ENCODE results near the gene PLCH1. TPM values are rescaled to one million over a fixed set of nuclear protein-coding genes. Genes with fewer than 3 reads are reported as not detected.

PLCH1 gene
- total RNA-seq, 1 donor = 11.7 TPM

- no peak overlapping the region for H3K4me3 ChIP-seq (ENCODE audit: low read depth, low read length)
- DNase-seq (ENCODE audit: low read depth) = no peak
- TF ChIP-seq, protein P1, sequence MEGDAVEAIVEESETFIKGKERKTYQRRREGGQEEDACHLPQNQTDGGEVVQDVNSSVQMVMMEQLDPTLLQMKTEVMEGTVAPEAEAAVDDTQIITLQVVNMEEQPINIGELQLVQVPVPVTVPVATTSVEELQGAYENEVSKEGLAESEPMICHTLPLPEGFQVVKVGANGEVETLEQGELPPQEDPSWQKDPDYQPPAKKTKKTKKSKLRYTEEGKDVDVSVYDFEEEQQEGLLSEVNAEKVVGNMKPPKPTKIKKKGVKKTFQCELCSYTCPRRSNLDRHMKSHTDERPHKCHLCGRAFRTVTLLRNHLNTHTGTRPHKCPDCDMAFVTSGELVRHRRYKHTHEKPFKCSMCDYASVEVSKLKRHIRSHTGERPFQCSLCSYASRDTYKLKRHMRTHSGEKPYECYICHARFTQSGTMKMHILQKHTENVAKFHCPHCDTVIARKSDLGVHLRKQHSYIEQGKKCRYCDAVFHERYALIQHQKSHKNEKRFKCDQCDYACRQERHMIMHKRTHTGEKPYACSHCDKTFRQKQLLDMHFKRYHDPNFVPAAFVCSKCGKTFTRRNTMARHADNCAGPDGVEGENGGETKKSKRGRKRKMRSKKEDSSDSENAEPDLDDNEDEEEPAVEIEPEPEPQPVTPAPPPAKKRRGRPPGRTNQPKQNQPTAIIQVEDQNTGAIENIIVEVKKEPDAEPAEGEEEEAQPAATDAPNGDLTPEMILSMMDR (IDR thresholded peaks at IDR 0.05; ENCODE audit: insufficient read depth, low read depth, low read length) = no peak
Observed at GRCh38 chr3:155604967-155605366, 139.9 kb downstream of the PLCH1 start.

DNA sequence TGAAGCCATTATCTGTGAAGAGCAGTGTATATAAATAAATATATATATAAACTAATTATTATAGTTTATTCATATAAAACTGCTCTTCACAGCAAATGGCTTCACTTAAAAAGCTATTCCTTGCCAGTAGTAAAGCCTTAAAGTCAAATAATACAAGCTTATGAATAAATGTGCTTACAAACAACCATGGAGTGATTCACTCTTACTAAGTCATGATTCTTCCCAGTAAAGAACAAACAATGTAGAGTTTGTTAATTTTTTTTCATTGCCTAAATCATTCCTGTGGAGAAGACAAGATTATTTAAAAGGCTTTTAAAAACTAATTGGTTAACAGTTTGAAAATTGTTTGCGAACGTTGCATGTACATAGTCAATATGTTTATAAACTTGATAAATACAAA lies 140.7 kb downstream of the PLCH1 start:
- H3K4me3 ChIP-seq (ENCODE audit: low read depth, low read length) = no peak overlapping the region
- DNase-seq (ENCODE audit: low read depth) = peak; percentile 28
- TF ChIP-seq, protein P1 (IDR thresholded peaks at IDR 0.05; ENCODE audit: insufficient read depth, low read depth, low read length) = no peak

DNA sequence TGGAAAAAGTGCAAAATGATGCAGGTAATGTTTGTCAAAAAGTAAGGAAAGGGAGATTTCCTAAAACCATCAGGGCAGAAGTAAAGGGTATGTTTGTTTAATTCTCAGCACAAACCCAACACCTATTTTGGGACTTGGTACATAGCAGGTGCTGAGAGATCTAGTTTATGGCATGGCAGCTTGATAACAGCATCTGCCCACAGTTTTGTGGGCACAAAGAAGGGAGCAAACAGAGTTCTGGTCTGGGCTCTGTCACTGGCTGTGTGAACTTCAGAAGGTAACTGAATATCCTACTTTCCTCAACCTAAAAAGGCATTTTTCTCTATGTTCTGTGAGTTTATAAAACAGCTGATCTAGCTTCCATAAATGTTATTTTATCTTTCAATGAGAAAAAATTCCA lies 141.6 kb downstream of the PLCH1 start:
- no peak overlapping the region for H3K4me3 ChIP-seq (ENCODE audit: low read depth, low read length)
- TF ChIP-seq, protein P1 (IDR thresholded peaks at IDR 0.05; ENCODE audit: insufficient read depth, low read depth, low read length) = no peak
- DNase-seq (ENCODE audit: low read depth) = no peak

DNA sequence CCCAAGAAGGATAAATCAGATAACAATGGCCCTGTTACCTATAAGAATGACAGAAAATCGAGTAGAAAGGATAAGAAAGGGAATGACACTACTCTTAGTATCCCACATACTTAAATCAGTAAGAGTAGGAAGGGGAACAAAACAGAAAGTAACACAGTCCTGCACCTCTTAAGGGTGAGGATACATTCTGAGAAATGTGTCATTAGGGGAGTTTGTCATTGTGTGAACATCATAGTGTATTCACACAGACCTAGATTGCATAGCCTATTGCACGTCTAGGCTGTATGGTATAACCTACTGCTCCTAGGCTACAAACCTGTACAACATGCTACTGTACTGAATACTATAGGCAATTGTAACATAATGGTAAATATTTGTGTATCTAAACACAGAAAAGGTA lies 142.6 kb downstream of the PLCH1 start:
- no peak overlapping the region for H3K4me3 ChIP-seq (ENCODE audit: low read depth, low read length)
- TF ChIP-seq, protein P1 (IDR thresholded peaks at IDR 0.05; ENCODE audit: insufficient read depth, low read depth, low read length) = no peak
- no peak for DNase-seq (ENCODE audit: low read depth)

- no peak for DNase-seq (ENCODE audit: low read depth)
- TF ChIP-seq, protein P1 (IDR thresholded peaks at IDR 0.05; ENCODE audit: insufficient read depth, low read depth, low read length) = no peak
- no peak overlapping the region for H3K4me3 ChIP-seq (ENCODE audit: low read depth, low read length)
Observed at GRCh38 chr3:155598671-155599070, 146.2 kb downstream of the PLCH1 start.

DNA sequence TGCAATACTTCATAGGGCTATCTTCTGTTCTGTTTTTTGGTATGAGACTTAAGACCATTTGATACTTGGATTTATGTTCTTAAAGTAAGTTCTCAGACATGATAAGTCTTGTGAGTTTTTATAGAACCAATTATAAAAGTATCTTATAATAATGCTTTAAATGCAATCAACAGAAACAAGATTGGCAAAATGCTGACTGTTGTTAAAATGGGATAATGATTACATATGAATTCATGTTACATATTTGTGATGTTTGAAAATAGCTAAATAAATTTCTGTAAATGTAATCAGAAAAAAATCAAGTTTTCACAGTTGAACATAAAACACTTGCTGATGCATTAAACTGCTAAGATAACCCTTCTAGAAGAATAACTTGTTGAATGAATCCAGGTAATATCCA lies 148.3 kb downstream of the PLCH1 start:
- DNase-seq (ENCODE audit: low read depth) = no peak
- TF ChIP-seq, protein P1 (IDR thresholded peaks at IDR 0.05; ENCODE audit: insufficient read depth, low read depth, low read length) = no peak
- no peak overlapping the region for H3K4me3 ChIP-seq (ENCODE audit: low read depth, low read length)

DNA sequence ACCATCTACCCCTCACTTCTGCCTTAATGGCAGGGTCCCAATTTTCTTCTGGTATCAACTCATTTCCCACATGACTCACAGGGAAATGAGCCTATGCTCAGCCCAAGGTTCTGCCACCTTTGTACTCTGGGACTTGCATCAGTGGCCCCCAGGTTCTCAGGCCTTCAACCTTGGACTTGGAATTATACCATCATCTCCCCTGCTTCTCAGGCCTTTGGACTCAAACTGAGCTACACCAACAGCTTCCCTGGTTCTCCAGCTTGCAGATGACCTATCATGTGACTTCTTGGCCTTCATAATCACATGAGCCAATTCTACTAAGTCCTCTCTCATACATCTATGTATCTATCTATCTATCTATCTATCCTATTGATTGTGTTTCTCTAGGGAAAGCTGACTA lies 149.5 kb downstream of the PLCH1 start:
- H3K4me3 ChIP-seq (ENCODE audit: low read depth, low read length) = no peak overlapping the region
- DNase-seq (ENCODE audit: low read depth) = no peak
- TF ChIP-seq, protein P1 (IDR thresholded peaks at IDR 0.05; ENCODE audit: insufficient read depth, low read depth, low read length) = no peak
